GM23248 (cell line): Measurements from ENCODE around the gene RYR3.

ENCODE experiments used
- EZH2 ChIP-seq: fragments of 200-600 bp; sonication (generic); IDR thresholded peaks from 2 replicates; pipeline ENCODE4 v1.6.1; 2018; ENCODE audit warnings: antibody characterized with exemption, mild to moderate bottlenecking; ENCODE audit not compliant: insufficient read depth, poor library complexity, severe bottlenecking
- EZH2phosphoT487 ChIP-seq: fragments of 200-600 bp; sonication (generic); IDR thresholded peaks from 2 replicates; pipeline ENCODE4 v1.6.1; 2018; ENCODE audit warnings: antibody characterized with exemption, moderate library complexity, mild to moderate bottlenecking, low read depth; ENCODE audit not compliant: insufficient read depth

DNA sequence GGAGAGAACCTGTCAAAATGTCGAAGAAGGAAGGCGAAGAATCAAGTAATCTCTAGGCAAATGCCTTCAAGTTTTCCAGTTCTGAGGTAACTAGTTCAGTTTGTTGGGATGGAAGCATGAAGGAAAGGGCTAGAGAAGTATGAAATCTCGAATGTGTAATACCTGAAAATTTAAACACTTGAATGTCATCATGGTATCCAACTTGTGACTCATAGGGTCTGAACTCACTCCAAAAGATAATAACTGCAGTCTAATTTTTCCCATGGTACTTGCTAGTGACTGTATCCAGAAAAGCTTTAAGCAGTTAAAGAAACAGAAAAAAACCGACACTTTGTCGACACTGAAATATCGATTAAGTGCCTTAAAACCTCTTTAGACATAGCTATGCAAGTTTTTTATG is 554.6 kb downstream of the RYR3 start:
- TF ChIP-seq EZH2 (no peak), EZH2phosphoT487 (no peak)
